ENCODE data around the gene MMP14. TPM values are rescaled to one million over a fixed set of nuclear protein-coding genes. Genes with fewer than 3 reads are reported as not detected.

Gene MMP14
- total and polyA plus RNA-seq, 9 of the 15 experiments (the other 6 are each of a cell fraction or from before 2014, with no cell fraction given), result 0.36 to 5.8 (median 1.3) TPM; not detected in 2

DNA sequence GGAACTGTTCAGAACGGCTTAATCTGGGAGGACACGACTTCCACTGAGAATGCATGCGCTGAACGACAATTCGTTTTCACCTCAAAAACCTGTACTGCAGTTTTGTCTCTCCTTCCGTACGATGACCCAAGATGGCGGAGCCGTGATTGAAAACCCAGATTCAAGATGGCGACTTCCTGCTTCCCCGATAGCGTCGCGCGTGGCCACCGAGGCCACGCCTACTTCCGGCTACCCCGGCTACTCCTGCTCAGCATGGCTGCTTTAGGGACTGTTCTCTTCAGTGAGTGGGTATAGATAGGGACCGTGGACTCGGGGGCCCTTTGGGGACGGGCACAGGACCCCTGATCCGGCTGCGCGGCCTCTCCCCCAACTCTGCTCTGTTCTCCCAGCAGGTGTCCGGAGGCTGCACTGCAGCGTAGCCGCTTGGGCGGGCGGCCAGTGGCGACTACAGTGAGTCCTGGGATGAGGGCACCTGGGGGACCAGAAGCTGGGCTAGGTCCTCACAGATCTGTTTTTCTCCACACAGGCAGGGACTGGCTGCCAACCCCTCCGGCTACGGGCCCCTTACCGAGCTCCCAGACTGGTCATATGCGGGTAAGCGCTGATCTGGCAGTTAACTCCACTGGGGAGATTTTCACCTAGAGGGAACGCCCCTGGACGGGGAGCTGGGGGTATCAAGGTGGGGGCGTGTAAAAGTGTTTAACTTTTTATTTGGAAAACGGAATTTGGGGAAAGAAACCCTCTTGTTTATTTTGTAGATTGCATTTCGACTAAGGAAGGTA, 6.5 kb upstream of the MMP14 start, which contains the start of gene MRPL52 (continued):
- TF ChIP-seq, protein P1, sequence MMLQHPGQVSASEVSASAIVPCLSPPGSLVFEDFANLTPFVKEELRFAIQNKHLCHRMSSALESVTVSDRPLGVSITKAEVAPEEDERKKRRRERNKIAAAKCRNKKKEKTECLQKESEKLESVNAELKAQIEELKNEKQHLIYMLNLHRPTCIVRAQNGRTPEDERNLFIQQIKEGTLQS (IDR thresholded peaks at IDR 0.05), result no peak
- TF ChIP-seq, protein P1 (CRISPR knock-in tag; conservative IDR thresholded peaks at IDR 0.05), result no peak
- TF ChIP-seq, protein P2, sequence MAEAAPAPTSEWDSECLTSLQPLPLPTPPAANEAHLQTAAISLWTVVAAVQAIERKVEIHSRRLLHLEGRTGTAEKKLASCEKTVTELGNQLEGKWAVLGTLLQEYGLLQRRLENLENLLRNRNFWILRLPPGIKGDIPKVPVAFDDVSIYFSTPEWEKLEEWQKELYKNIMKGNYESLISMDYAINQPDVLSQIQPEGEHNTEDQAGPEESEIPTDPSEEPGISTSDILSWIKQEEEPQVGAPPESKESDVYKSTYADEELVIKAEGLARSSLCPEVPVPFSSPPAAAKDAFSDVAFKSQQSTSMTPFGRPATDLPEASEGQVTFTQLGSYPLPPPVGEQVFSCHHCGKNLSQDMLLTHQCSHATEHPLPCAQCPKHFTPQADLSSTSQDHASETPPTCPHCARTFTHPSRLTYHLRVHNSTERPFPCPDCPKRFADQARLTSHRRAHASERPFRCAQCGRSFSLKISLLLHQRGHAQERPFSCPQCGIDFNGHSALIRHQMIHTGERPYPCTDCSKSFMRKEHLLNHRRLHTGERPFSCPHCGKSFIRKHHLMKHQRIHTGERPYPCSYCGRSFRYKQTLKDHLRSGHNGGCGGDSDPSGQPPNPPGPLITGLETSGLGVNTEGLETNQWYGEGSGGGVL (CRISPR knock-in tag; IDR thresholded peaks at IDR 0.05), result no peak
- TF ChIP-seq, protein P3, sequence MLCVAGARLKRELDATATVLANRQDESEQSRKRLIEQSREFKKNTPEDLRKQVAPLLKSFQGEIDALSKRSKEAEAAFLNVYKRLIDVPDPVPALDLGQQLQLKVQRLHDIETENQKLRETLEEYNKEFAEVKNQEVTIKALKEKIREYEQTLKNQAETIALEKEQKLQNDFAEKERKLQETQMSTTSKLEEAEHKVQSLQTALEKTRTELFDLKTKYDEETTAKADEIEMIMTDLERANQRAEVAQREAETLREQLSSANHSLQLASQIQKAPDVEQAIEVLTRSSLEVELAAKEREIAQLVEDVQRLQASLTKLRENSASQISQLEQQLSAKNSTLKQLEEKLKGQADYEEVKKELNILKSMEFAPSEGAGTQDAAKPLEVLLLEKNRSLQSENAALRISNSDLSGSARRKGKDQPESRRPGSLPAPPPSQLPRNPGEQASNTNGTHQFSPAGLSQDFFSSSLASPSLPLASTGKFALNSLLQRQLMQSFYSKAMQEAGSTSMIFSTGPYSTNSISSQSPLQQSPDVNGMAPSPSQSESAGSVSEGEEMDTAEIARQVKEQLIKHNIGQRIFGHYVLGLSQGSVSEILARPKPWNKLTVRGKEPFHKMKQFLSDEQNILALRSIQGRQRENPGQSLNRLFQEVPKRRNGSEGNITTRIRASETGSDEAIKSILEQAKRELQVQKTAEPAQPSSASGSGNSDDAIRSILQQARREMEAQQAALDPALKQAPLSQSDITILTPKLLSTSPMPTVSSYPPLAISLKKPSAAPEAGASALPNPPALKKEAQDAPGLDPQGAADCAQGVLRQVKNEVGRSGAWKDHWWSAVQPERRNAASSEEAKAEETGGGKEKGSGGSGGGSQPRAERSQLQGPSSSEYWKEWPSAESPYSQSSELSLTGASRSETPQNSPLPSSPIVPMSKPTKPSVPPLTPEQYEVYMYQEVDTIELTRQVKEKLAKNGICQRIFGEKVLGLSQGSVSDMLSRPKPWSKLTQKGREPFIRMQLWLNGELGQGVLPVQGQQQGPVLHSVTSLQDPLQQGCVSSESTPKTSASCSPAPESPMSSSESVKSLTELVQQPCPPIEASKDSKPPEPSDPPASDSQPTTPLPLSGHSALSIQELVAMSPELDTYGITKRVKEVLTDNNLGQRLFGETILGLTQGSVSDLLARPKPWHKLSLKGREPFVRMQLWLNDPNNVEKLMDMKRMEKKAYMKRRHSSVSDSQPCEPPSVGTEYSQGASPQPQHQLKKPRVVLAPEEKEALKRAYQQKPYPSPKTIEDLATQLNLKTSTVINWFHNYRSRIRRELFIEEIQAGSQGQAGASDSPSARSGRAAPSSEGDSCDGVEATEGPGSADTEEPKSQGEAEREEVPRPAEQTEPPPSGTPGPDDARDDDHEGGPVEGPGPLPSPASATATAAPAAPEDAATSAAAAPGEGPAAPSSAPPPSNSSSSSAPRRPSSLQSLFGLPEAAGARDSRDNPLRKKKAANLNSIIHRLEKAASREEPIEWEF (CRISPR knock-in tag; IDR thresholded peaks at IDR 0.05), result no peak
- TF ChIP-seq ZNF79 (CRISPR knock-in tag; IDR thresholded peaks at IDR 0.05; ENCODE audit: low read depth), result no peak
- no peak; the same call in 1 of the 2 replicates for TF ChIP-seq CREB1 (IDR thresholded peaks at IDR 0.05)
- peak; percentile 51 for TF ChIP-seq CREB1 (CRISPR knock-in tag; IDR thresholded peaks at IDR 0.05)
- no peak; the same call in 1 of the 2 replicates for TF ChIP-seq TCF3 (CRISPR knock-in tag; IDR thresholded peaks at IDR 0.05)
- peak; percentile 83 for TF ChIP-seq TBP (optimal IDR thresholded peaks at IDR 0.05; ENCODE audit: low read depth, low read length)
- peak; percentile 83 for TF ChIP-seq ZNF766 (CRISPR knock-in tag; conservative IDR thresholded peaks at IDR 0.05)
- peak in 1 of 2 experiments; percentile 16; a peak in 1 of 4 replicates for TF ChIP-seq TBL1XR1 (IDR thresholded peaks at IDR 0.05; ENCODE audit: low read length in 2 of 2)
- no peak for TF ChIP-seq ZNF239 (CRISPR knock-in tag; IDR thresholded peaks at IDR 0.05)
- peak; percentile 53 for TF ChIP-seq ZNF316 (IDR thresholded peaks at IDR 0.05)
- TF ChIP-seq ZFP36 (IDR thresholded peaks at IDR 0.05; ENCODE audit: low read depth, low read length, partially characterized antibody), result no peak

All from K562 (cell line).